Erythroblast (primary cell): ENCODE measurements around the gene MAPRE3.

Experiments used
- GATA1 ChIP-seq: IDR thresholded peaks from 2 replicates; pipeline ENCODE4 v1.6.1; 2011; ENCODE audit warnings: low read depth, mild to moderate bottlenecking, control low read depth, low read length, moderate library complexity
- POLR2A ChIP-seq: IDR thresholded peaks from 2 replicates; pipeline ENCODE4 v1.6.1; 2011; ENCODE audit warnings: mild to moderate bottlenecking, low read length

GRCh38 chr2:27074738-27075565, 104.5 kb downstream of the MAPRE3 start:
- no peak for TF ChIP-seq POLR2A
- TF ChIP-seq GATA1: no peak
